HepG2 (cell line): Measurements from ENCODE around the gene CREG2. TPM values are rescaled to one million over a fixed set of nuclear protein-coding genes. Genes with fewer than 3 reads are reported as not detected.

Source experiments
- ETV6 ChIP-seq: sonication (generic); formaldehyde crosslinking; conservative IDR thresholded peaks from 2 replicates; pipeline ENCODE4 v1.4.0; 2020; ENCODE audit warnings: missing genetic modification reagents
- NCOA2 ChIP-seq: sonication (generic); formaldehyde crosslinking; IDR thresholded peaks from 2 replicates; pipeline ENCODE4 v1.8.0; 2022; ENCODE audit warnings: inconsistent platforms
- NCOA5 ChIP-seq: sonication (generic); formaldehyde crosslinking; IDR thresholded peaks from 2 replicates; pipeline ENCODE4 v1.4.0; 2020; ENCODE audit warnings: missing genetic modification reagents
- RFX3 ChIP-seq: IDR thresholded peaks from 2 replicates; pipeline ENCODE4 v1.6.1; 2016; ENCODE audit warnings: missing biosample characterization, missing genetic modification reagents
- SIN3A ChIP-seq: IDR thresholded peaks from 2 replicates; pipeline ENCODE4 v1.6.1; 2011; ENCODE audit warnings: low read depth, mild to moderate bottlenecking, control low read depth, low read length, borderline replicate concordance
- SIX4 ChIP-seq: sonication (generic); formaldehyde crosslinking; IDR thresholded peaks from 2 replicates; pipeline ENCODE4 v1.4.0; 2020; ENCODE audit warnings: missing genetic modification reagents
- SOX6 ChIP-seq, 2 experiments: fragments of 450-650 bp in 1 of 2; sonication (generic) in 1 of 2; formaldehyde crosslinking in 1 of 2; IDR thresholded peaks; 2 replicates each; pipeline versions ENCODE4 v1.4.0 to v1.6.1; 2017 to 2020; ENCODE audit warnings: antibody characterized with exemption in 1 of 2, mild to moderate bottlenecking in 1 of 2, missing genetic modification reagents in 1 of 2
- ZFP36L1 ChIP-seq: sonication (generic); formaldehyde crosslinking; IDR thresholded peaks from 2 replicates; pipeline ENCODE4 v1.8.0; 2022; ENCODE audit warnings: mild to moderate bottlenecking, missing genetic modification reagents, moderate library complexity
- ZMYM3 ChIP-seq: sonication (generic); formaldehyde crosslinking; IDR thresholded peaks from 2 replicates; pipeline ENCODE4 v1.5.1; 2020; ENCODE audit warnings: mild to moderate bottlenecking, missing genetic modification reagents
- ZNF121 ChIP-seq: sonication (generic); formaldehyde crosslinking; IDR thresholded peaks from 2 replicates; pipeline ENCODE4 v1.5.0; 2020; ENCODE audit warnings: mild to moderate bottlenecking, missing genetic modification reagents
- ZNF260 ChIP-seq: sonication (generic); formaldehyde crosslinking; IDR thresholded peaks from 2 replicates; pipeline ENCODE4 v1.4.0; 2020; ENCODE audit warnings: missing genetic modification reagents, low read depth, mild to moderate bottlenecking, borderline replicate concordance
- ZNF337 ChIP-seq: sonication (generic); formaldehyde crosslinking; IDR thresholded peaks from 2 replicates; pipeline ENCODE4 v1.5.1; 2020; ENCODE audit warnings: missing genetic modification reagents, low read depth, mild to moderate bottlenecking, borderline replicate concordance
- ZNF367 ChIP-seq: sonication (generic); formaldehyde crosslinking; IDR thresholded peaks from 2 replicates; pipeline ENCODE4 v1.4.0; 2020; ENCODE audit warnings: missing genetic modification reagents, borderline replicate concordance
- ZNF549 ChIP-seq: sonication (generic); formaldehyde crosslinking; IDR thresholded peaks from 2 replicates; pipeline ENCODE4 v1.5.0; 2020; ENCODE audit warnings: missing genetic modification reagents
- ZNF558 ChIP-seq: sonication (generic); formaldehyde crosslinking; IDR thresholded peaks from 2 replicates; pipeline ENCODE4 v1.9.0; 2022; ENCODE audit warnings: mild to moderate bottlenecking, missing genetic modification reagents, borderline replicate concordance
- ZNF615 ChIP-seq: sonication (generic); formaldehyde crosslinking; IDR thresholded peaks from 2 replicates; pipeline ENCODE4 v1.5.0; 2020; ENCODE audit warnings: mild to moderate bottlenecking, missing genetic modification reagents, borderline replicate concordance
- polyA plus RNA-seq, 8 experiments: library from polyadenylated mRNA; depleted of rRNA in 3 of 8; stranded (reverse) in 7 of 8; unstranded in 1 of 8; fragments of >200 nt; fragmentation: Illumina TruSeq in 4 of 8; extraction: Trizol in 4 of 8; gene quantifications; 2 replicates each; pipeline versions ENCODE4 v1.2.1 to v1.2.3, GENCODE V29; 2011 to 2016; ENCODE audit warnings: low read depth in 4 of 8, missing spikeins in 1 of 8, mixed read lengths in 1 of 8; ENCODE audit not compliant: insufficient read depth in 1 of 8
- total RNA-seq, 5 experiments: library from RNA; depleted of rRNA; stranded (reverse); fragments of >200 nt; fragmentation: Illumina TruSeq; extraction: Trizol; gene quantifications; 2 replicates each; pipeline ENCODE4 v1.2.3, GENCODE V29; 2016; ENCODE audit warnings: low read depth in 1 of 5
- TF ChIP-seq, protein P1 (sequence below): IDR thresholded peaks from 2 replicates; pipeline ENCODE4 v1.6.1; 2016; ENCODE audit warnings: control low read depth
- TF ChIP-seq, protein P2 (sequence below): sonication (generic); formaldehyde crosslinking; IDR thresholded peaks from 2 replicates; pipeline ENCODE4 v1.9.0; 2021; ENCODE audit warnings: missing genetic modification reagents, mild to moderate bottlenecking, borderline replicate concordance
- TF ChIP-seq, protein P3 (sequence below): sonication (generic); formaldehyde crosslinking; IDR thresholded peaks from 2 replicates; pipeline ENCODE4 v1.8.1; 2023; ENCODE audit warnings: mild to moderate bottlenecking, missing genetic modification reagents
- TF ChIP-seq, protein P4 (sequence below): sonication (generic); formaldehyde crosslinking; IDR thresholded peaks from 2 replicates; pipeline ENCODE4 v1.4.0; 2020; ENCODE audit warnings: missing genetic modification reagents

Gene CREG2
- total and polyA plus RNA-seq, 2 of the 13 experiments (the other 11 are each of a cell fraction or from before 2014, with no cell fraction given): 0.18 to 0.26 TPM

DNA sequence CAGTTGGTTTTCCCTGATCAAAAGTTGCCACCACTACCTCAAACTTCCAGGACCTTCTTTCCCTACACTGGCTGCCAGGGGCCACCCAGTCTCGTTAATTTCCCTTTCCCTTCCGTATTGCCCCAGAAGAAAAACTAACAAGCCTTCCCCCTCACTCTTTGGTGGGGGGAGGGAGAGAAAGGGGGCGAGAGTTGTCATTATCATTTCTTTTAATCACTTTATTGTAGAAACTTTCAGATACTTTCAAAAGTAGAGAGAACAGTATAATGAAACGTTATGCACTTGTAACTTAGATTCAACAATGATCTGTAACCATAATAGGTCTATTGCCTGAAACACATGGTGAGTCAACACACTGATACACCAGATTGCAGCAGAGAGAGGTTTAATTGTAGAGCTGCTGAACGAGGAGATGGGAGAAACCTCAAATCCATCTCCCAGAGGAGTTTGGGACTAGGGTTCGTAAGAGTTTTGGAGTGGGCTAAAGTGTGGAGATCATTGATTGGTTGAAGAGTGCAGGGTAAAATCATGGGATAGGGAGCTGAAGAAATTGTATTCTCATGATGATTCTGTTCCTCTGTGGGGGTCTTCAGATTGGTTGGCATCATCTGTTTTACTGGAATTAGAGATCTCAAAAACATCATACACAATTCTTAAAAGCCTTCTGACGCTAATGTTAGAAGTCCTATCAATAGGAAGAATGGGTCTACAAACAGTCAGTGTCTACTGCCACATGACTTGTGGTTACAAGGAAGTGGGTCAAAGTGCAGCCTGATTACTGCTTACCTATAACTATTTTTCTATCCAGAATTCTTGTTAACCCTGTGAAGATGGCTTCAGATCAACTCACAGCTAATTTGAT lies 76.2 kb downstream of the CREG2 start (continued):
- no peak for TF ChIP-seq ZNF367 (CRISPR knock-in tag)
- no peak for TF ChIP-seq SOX6 (IDR thresholded peaks at IDR 0.05)
- TF ChIP-seq SOX6 (CRISPR knock-in tag; IDR thresholded peaks at IDR 0.05): no peak
- TF ChIP-seq ZFP36L1: no peak
- TF ChIP-seq SIN3A: 0 out of 2 replicates have a peak, but pooled peaks have one; percentile 37
- TF ChIP-seq, protein P1, sequence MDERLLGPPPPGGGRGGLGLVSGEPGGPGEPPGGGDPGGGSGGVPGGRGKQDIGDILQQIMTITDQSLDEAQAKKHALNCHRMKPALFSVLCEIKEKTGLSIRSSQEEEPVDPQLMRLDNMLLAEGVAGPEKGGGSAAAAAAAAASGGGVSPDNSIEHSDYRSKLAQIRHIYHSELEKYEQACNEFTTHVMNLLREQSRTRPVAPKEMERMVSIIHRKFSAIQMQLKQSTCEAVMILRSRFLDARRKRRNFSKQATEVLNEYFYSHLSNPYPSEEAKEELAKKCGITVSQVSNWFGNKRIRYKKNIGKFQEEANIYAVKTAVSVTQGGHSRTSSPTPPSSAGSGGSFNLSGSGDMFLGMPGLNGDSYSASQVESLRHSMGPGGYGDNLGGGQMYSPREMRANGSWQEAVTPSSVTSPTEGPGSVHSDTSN (CRISPR knock-in tag): no peak
- TF ChIP-seq ETV6: no peak
- TF ChIP-seq ZNF549 (CRISPR knock-in tag): no peak
- no peak for TF ChIP-seq ZNF121 (CRISPR knock-in tag)
- TF ChIP-seq, protein P2, sequence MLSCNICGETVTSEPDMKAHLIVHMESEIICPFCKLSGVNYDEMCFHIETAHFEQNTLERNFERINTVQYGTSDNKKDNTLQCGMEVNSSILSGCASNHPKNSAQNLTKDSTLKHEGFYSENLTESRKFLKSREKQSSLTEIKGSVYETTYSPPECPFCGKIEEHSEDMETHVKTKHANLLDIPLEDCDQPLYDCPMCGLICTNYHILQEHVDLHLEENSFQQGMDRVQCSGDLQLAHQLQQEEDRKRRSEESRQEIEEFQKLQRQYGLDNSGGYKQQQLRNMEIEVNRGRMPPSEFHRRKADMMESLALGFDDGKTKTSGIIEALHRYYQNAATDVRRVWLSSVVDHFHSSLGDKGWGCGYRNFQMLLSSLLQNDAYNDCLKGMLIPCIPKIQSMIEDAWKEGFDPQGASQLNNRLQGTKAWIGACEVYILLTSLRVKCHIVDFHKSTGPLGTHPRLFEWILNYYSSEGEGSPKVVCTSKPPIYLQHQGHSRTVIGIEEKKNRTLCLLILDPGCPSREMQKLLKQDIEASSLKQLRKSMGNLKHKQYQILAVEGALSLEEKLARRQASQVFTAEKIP (CRISPR knock-in tag): no peak
- TF ChIP-seq ZNF260 (CRISPR knock-in tag): no peak
- TF ChIP-seq ZMYM3 (CRISPR knock-in tag): peak; percentile 62
- TF ChIP-seq SIX4 (CRISPR knock-in tag): no peak
- no peak for TF ChIP-seq NCOA5 (CRISPR knock-in tag)
- no peak for TF ChIP-seq RFX3
- TF ChIP-seq ZNF558: no peak
- TF ChIP-seq, protein P3, sequence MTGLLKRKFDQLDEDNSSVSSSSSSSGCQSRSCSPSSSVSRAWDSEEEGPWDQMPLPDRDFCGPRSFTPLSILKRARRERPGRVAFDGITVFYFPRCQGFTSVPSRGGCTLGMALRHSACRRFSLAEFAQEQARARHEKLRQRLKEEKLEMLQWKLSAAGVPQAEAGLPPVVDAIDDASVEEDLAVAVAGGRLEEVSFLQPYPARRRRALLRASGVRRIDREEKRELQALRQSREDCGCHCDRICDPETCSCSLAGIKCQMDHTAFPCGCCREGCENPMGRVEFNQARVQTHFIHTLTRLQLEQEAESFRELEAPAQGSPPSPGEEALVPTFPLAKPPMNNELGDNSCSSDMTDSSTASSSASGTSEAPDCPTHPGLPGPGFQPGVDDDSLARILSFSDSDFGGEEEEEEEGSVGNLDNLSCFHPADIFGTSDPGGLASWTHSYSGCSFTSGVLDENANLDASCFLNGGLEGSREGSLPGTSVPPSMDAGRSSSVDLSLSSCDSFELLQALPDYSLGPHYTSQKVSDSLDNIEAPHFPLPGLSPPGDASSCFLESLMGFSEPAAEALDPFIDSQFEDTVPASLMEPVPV: no peak
- TF ChIP-seq ZNF337 (CRISPR knock-in tag): no peak
- TF ChIP-seq ZNF615 (CRISPR knock-in tag): no peak
- no peak for TF ChIP-seq NCOA2 (CRISPR knock-in tag)
- TF ChIP-seq, protein P4, sequence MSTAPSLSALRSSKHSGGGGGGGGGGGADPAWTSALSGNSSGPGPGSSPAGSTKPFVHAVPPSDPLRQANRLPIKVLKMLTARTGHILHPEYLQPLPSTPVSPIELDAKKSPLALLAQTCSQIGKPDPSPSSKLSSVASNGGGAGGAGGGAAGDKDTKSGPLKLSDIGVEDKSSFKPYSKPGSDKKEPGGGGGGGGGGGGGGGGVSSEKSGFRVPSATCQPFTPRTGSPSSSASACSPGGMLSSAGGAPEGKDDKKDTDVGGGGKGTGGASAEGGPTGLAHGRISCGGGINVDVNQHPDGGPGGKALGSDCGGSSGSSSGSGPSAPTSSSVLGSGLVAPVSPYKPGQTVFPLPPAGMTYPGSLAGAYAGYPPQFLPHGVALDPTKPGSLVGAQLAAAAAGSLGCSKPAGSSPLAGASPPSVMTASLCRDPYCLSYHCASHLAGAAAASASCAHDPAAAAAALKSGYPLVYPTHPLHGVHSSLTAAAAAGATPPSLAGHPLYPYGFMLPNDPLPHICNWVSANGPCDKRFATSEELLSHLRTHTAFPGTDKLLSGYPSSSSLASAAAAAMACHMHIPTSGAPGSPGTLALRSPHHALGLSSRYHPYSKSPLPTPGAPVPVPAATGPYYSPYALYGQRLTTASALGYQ (CRISPR knock-in tag): 0 out of 2 replicates have a peak, but pooled peaks have one; percentile 37
